Left forelimb (tissue), 1 donor: ENCODE data around the gene EVPLL.
"Not testable (repeated sequence)": the region's sequence is repeated elsewhere in the genome, so short reads cannot be mapped to it uniquely, and the experiment has no call there.

ENCODE experiments used
- DNase-seq: peaks from one replicate; pipeline ENCODE4 v3.0.0-alpha.2; 2018; ENCODE audit warnings: low spot score

The EVPLL gene

GRCh38 chr17:18377437-18378204, at the start of gene EVPLL:
TSS of gene EVPLL (plus strand) at chr17:18377778. CDS start at chr17:18380938, 3,160 bp downstream.
- DNase-seq: no peak

GRCh38 chr17:18328643-18329204, 48.9 kb upstream of the EVPLL start:
- DNase-seq: no peak

GRCh38 chr17:18331879-18332278, 45.7 kb upstream of the EVPLL start:
- DNase-seq: no peak

GRCh38 chr17:18332909-18333489, 44.6 kb upstream of the EVPLL start:
- DNase-seq: no peak

- DNase-seq: not testable (repeated sequence)
Observed at GRCh38 chr17:18338158-18338557, 39.4 kb upstream of the EVPLL start.

- no peak for DNase-seq
Observed at GRCh38 chr17:18339933-18340332, 37.6 kb upstream of the EVPLL start.

- no peak for DNase-seq
Observed at GRCh38 chr17:18344021-18344420, 33.6 kb upstream of the EVPLL start.

GRCh38 chr17:18353541-18353940, 24.0 kb upstream of the EVPLL start:
- no peak for DNase-seq

- DNase-seq: no peak
Observed at GRCh38 chr17:18356624-18357023, 21.0 kb upstream of the EVPLL start.

GRCh38 chr17:18360518-18360917, 17.1 kb upstream of the EVPLL start:
- no peak for DNase-seq

- DNase-seq: no peak
Observed at GRCh38 chr17:18361837-18362697, 15.5 kb upstream of the EVPLL start.

GRCh38 chr17:18362698-18363100, 14.9 kb upstream of the EVPLL start:
- DNase-seq: no peak

- DNase-seq: peak; percentile 93
Observed at GRCh38 chr17:18363101-18364049, 14.2 kb upstream of the EVPLL start, which contains the start of gene SHMT1. TSS of gene SHMT1 (minus strand) at chr17:18363550. CDS start at chr17:18355981, 7,569 bp downstream.

GRCh38 chr17:18364166-18364565, 13.4 kb upstream of the EVPLL start:
- no peak for DNase-seq

- DNase-seq: no peak
Observed at GRCh38 chr17:18368946-18369345, 8.6 kb upstream of the EVPLL start.

- DNase-seq: no peak
Observed at GRCh38 chr17:18370761-18371160, 6.8 kb upstream of the EVPLL start.

- no peak for DNase-seq
Observed at GRCh38 chr17:18371455-18371854, 6.1 kb upstream of the EVPLL start.

- not testable (repeated sequence) for DNase-seq
Observed at GRCh38 chr17:18373181-18373580, 4.4 kb upstream of the EVPLL start.

- DNase-seq: no peak
Observed at GRCh38 chr17:18374216-18374615, 3.4 kb upstream of the EVPLL start.

- no peak for DNase-seq
Observed at GRCh38 chr17:18378205-18378505, 577 bp downstream of the EVPLL start.

- DNase-seq: not testable (repeated sequence)
Observed at GRCh38 chr17:18378614-18379013, 1.0 kb downstream of the EVPLL start.
